ENCODE results near the gene RUNDC1.
A peak's percentile ranks its signal among the peaks of the same experiment; 100 is the strongest.
"Not testable (repeated sequence)": the region's sequence is repeated elsewhere in the genome, so short reads cannot be mapped to it uniquely, and the experiment has no call there.

Gene RUNDC1

DNA sequence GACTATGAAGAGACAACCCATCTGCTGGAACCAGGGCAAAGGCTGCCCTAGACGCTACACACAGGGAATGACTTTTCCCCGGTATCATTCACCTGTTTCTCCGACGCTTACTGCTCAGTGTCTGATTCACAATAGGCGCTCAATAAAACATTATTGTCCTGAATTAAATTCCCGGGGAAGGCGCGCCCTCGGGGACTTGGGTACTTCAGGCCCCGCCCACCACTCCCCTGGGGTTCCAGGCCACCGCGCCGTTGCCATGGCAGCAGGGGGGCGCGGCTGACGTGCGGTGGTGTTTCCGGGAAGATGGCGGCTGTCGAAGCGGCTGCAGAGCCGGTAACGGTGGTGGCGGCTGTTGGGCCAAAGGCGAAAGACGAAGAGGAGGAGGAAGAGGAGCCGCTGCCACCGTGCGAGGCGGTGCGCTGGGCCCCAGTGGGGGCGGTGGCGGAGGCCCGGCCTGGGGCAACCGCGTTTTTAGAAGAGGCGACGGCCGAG lies at the start of gene RUNDC1:
Gene RUNDC1, plus strand, starts transcription at position 292 of the 492 bp plus-strand sequence. Its CDS starts 12 bp downstream, at position 304.
- DNase-seq (ENCODE audit: low spot score) = peak; percentile 93

DNA sequence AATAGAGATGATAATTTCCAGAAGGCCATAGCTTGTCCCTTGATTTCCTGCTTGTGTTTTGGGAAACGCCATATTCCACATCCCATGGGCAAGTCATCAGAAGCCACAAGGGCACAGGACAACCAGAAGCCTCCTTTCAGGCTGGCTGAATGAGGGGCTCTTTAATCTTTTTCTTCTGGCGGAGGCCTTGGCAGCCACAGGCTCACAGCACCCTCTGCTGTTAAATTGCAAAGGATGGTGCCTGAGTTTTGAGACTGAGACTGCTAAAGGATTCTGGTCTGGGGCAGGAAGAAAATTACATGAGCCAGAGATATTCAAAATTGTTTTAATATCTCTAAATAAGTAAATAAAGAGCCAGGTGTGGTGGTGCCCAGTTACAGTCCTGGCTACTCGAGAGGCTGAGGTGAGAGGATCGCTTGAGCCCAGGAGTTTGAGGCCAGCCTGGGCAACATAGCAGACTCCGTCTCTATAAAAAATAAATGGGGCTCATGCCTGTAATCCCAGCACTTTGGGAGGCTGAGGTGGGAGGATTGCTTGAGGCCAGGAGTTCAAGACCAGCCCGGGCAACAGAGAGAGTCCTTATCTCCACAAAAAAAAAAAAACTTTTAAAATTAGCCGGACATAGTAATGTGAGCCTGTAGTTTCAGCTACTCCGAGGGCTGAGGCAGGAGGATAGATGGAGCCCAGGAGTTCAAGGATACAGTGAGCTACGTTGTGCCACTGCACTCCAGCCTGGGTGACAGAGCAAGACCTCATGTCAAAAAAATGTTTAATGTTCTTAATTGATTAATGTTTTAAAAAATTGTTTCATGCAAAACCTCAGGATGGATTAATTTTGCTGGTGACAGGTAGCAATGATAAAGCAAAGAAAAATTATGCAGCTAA lies 42.4 kb upstream of the RUNDC1 start:
- DNase-seq (ENCODE audit: low spot score) = peak; percentile 20

GRCh38 chr17:42944211-42944610 lies 36.2 kb upstream of the RUNDC1 start:
- no peak for DNase-seq (ENCODE audit: low spot score)

DNA sequence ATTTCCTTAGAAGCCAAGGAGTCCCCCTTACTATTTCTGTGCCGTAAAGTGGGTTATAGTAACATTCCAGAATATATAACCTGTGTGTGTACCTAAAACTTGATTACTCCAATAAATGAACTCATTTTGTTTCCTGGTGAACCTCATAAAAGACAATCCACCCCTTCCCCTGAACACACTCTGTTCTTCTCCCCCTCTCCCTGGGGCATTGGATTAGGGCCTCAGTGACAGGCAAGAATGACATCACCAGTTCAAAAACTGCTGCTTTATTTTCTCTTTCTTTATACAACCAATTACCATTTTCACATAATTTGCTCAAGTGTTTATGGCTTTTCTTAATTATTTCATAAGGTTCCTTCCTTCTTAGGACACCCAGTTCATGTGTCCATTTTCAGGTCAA lies 33.6 kb upstream of the RUNDC1 start:
- DNase-seq (ENCODE audit: low spot score) = no peak

- no peak for DNase-seq (ENCODE audit: low spot score)
These were observed 30.2 kb upstream of the RUNDC1 start for GRCh38 chr17:42950044-42950783.

DNA sequence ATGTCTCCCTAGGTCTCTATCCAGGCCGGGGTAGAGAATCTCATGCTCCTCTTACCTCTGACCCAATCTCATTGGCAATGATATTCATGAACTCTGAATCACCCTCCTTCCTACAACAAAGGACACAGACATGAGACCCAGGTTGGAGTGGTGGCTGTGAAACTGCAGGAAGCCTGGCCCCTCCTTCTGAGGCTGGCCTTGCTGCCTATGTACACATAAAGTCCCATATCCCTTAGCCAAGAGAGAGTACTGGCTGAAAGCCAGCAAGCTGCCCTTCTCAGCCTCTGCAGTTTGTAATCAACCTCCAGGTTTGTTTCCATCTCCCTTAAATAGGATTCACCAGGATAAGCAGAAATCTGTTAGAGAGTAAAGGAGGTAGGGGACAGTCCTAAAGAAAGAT lies 26.7 kb upstream of the RUNDC1 start:
- no peak for DNase-seq (ENCODE audit: low spot score)

DNA sequence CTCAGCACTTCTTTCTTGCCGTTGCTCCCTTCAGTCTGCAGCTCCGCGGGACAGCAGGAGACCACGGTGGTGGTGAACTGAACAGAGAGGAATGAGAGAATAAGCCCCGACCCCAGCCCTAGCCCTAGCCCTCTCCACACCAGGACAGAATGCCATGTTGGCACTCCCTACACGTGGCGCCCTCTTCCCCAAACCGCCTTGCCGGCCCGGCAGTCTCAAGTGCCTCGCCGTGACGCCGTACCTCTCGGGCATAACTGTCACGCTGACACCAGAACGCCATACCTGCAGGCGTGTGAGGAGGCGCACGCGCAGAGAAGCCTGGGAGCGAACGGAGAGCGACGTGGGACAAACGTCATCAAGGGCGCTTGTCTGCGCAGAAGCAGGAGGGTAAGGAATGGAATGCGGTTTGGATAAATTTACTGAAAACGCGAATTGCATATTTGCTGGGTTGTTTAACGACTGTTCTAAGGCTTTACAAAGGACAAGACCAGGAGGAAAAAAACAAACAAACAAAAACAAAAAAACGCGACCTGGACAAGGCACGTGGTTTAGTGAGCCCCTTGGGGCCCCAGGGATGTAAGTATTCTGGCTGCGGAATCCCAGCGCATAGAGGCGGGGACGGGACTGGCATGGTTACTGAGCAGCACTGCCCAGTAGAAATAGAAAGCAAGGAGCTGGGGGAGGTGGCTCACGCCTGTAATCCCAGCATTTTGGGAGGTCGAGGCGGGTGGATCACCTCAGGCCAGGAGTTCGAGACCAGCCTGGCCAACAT lies 16.0 kb upstream of the RUNDC1 start, which contains the start of gene AARSD1:
Gene AARSD1, minus strand, starts transcription at position 294 of the 772 bp plus-strand sequence. Its CDS starts 14 bp downstream, at position 280.
- peak; percentile 91 for DNase-seq (ENCODE audit: low spot score)

DNA sequence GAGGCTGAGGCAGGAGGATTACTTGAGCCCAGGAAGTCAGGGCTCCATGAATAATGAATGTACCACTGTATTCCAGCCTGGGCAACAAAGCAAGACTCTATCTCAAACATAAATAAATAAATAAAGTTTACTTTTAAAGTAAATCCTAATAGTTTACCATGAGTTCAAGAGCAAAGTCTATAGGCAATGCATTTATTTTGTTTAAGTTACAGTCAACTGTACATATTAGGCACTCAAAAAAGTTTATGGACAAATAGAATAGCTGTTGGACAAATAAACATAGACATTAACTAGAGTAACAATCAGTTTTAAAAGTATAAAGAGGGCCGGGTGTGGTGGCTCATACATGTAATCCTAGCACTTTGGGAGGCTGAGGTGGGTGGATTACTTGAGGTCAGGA lies 12.4 kb upstream of the RUNDC1 start:
- no peak for DNase-seq (ENCODE audit: low spot score)

- no peak for DNase-seq (ENCODE audit: low spot score)
These were observed 11.3 kb upstream of the RUNDC1 start for GRCh38 chr17:42969001-42969581.

DNA sequence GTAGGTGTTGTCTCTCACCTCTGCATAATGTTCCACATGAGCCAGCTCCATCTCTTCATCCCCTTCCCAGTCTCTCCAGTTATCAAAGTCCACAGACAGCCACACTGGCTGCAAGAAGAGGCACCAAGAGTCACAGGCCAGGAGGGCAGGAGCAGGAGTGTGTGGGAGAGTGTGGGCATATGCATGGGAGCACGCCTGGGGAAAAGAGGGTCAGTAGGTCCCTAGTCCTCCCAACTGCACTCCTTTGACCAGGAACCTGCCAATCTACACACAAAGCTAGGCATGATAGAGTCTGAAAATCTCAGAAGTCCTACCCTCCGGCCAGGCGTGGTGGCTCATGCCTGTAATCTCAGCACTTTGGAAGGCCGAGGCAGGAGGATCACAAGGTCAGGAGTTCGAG lies 8.8 kb upstream of the RUNDC1 start:
- DNase-seq (ENCODE audit: low spot score) = no peak

DNA sequence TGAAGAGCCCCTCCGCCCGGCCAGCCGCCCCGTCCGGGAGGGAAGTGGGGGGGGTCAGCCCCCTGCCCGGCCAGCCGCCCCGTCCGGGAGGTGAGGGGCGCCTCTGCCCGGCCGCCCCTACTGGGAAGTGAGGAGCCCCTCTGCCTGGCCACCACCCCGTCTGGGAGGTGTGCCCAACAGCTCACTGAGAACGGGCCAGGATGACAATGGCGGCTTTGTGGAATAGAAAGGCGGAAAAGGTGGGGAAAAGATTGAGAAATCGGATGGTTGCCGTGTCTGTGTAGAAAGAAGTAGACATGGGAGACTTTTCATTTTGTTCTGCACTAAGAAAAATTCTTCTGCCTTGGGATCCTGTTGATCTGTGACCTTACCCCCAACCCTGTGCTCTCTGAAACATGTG lies 7.0 kb upstream of the RUNDC1 start:
- DNase-seq (ENCODE audit: low spot score) = not testable (repeated sequence)

DNA sequence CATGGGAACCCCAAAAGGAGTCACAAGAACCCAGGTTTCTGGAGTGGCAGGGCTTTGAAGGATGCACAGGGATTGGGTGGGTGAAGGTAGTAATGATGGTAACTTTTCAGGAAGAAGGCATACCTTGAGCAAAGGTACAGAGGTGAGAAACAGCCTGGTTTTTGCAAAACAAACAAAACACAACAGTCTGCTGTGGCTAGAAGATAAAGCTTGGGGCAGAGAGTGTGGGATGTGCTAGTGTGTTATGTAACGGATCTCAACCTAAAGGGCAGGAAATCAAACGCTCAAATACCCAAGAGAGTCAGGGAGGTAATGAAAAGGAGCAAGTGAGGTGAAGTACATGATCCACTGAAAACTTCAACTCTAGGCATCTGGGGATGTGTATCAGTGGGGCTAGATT lies 5.1 kb upstream of the RUNDC1 start:
- DNase-seq (ENCODE audit: low spot score) = no peak

DNA sequence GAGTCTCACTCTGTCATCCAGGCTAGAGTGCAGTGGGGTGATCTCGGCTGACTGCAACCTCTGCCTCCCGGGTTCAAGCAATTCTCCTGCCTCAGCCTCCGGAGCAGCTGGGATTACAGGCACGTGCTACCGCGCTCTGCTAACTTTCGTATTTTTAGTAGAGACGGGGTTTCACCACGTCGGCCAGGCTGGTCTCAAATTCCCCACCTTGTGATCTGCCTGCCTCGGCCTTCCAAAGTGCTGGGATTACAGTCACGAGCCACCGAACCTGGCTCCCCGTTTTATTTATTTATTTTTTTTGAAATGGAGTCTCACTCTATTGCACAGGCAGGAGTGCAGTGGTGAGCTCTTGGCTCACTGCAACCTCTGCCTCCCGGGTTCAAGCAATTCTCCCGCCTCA lies 4.7 kb upstream of the RUNDC1 start:
- not testable (repeated sequence) for DNase-seq (ENCODE audit: low spot score)

- DNase-seq (ENCODE audit: low spot score) = no peak
These were observed 673 bp upstream of the RUNDC1 start, which contains the start of gene PTGES3L for GRCh38 chr17:42979511-42980273. Gene PTGES3L (minus strand): TSS chr17:42980080. CDS start chr17:42980053, 27 bp downstream.

DNA sequence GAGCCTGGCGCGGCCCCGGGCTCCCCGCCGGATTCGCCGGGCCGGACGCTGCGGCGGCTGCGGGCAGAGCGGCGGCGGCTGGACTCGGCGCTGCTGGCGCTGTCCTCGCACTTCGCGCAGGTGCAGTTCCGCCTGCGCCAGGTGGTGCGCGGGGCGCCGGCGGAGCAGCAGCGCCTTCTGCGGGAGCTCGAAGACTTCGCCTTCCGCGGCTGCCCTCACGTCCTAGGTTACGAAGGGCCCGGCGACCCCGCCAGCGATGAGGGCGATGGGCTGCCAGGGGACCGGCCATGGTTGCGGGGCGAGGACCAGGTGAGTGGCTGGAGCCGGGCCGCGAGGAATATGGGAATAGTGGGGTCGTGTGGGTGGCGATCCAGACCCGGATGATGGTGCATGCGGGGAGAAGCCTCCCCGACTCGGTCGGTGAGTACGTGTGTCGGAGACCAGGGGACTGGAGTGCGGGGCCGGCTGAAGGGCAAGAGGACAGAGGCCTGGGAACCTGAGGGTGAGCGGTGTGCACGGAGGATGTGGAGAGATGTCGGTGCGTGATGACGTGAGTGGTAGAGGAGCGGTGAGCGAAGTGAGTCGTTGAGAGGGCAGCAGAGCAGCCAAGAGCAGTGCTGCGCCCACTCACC lies 517 bp downstream of the RUNDC1 start:
- DNase-seq (ENCODE audit: low spot score) = peak; percentile 54

DNA sequence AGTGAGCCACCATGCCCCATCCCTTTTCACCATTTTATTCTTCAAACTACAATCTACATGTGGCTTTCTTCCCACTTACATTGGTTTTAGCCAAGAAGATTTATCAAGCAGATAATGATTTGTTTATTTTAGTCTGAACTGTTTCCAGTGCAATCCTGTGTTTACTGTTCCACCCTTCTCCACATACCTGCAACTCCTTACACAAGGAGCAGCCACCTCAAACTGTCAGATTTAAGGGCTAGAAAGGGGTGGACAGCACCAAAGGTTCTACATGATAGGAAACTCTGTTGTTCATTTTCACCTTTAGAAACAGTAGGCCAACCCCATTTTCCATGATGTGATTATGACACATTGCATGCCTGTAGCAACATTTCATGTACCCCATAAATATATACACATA lies 1.9 kb downstream of the RUNDC1 start:
- no peak for DNase-seq (ENCODE audit: low spot score)

GRCh38 chr17:42985225-42985624 lies 4.9 kb downstream of the RUNDC1 start:
- no peak for DNase-seq (ENCODE audit: low spot score)

DNA sequence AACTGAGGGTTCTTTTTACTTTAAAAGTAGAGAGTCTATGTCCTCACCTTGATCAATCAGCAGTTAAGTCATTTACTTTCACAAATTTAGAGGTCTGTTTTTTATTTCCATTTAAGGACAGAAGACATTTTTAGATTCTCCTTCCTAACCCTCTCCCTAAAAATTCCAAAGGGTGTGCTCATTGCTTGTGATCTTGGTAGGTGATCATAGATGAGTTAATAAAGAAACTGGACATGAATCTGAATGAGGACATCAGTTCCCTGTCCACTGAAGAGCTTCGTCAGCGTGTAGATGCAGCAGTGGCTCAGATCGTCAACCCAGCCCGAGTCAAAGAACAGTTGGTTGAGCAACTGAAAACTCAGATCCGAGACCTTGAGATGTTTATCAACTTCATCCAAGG lies 8.8 kb downstream of the RUNDC1 start:
- no peak for DNase-seq (ENCODE audit: low spot score)

DNA sequence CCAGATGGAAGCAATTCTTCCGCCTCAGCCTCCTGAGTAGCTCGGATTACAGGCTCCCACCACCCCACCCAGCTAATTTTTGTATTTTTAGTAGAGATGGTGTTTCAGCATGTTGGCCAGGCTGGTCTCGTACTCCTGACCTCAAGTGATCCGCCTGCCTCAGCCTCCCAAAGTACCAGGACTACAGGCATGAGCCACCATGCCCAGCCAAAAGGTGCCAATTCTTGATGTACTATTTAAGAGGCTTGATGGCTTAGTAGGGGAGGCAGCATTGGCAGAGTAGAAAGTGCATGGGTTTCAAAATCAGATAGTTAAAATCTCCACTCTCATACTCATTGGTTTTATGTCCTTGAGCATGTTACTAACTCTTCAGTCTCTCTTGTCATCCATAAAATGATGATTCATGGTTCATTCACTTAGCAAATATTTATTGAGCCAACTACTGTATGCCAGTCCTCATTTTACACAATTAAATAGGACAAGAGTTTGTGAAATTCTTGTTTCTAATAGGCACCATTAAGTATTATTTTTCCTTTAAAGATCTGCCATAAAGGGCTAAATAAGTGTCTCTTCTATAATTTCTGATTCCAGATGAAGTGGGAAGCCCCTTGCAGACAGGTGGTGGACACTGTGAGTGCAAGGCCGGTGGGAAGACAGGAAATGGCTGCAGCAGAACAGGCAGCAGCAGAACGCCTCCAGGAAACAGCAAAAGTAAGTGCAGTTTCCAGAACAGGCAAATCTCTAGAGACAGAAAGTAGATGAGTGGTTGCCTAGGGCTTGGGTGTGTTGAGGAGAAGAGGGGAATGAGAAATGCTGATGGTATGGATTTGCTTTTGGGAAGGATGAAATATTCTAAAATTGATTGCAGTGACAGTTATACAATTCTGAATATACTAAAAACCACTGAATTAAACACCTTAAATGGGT lies 9.6 kb downstream of the RUNDC1 start:
- DNase-seq (ENCODE audit: low spot score) = no peak

All from hematopoietic multipotent progenitor cell treated with erythropoietin and hydrocortisone succinate and interleukin-3 and kit ligand, for 15 days (in vitro differentiated cells).